Smooth muscle cell (in vitro differentiated cells): ENCODE data around the gene POLD2. TPM values are rescaled to one million over a fixed set of nuclear protein-coding genes. Genes with fewer than 3 reads are reported as not detected.

ENCODE experiments used
- DNase-seq: peaks from one replicate; lab custom pipeline; 2025; ENCODE audit not compliant: unreplicated experiment; lab: John Stamatoyannopoulos, UW
- H2AFZ ChIP-seq: fragments of 200-600 bp; sonication (generic); 2 replicates; pipeline ENCODE4 v1.6.0; 2016; ENCODE audit warnings: antibody characterized with exemption, low read depth, mild to moderate bottlenecking
- H3F3A ChIP-seq: fragments of 200-600 bp; sonication (generic); 2 replicates; pipeline ENCODE4 v1.6.0; 2017; ENCODE audit warnings: antibody characterized with exemption, low read depth
- H3K27ac ChIP-seq: fragments of 200-600 bp; sonication (generic); 2 replicates; pipeline ENCODE4 v1.5.1; 2016; ENCODE audit warnings: low read depth, mild to moderate bottlenecking
- H3K27me3 ChIP-seq: fragments of 200-600 bp; sonication (generic); 2 replicates; pipeline ENCODE4 v1.6.1; 2016; ENCODE audit warnings: low read depth, mild to moderate bottlenecking
- H3K36me3 ChIP-seq: fragments of 200-600 bp; sonication (generic); 2 replicates; pipeline ENCODE4 v1.5.1; 2016; ENCODE audit warnings: low read depth
- H3K4me1 ChIP-seq: fragments of 200-600 bp; sonication (generic); 2 replicates; pipeline ENCODE4 v1.5.1; 2016; ENCODE audit warnings: low read depth
- H3K4me2 ChIP-seq: fragments of 200-600 bp; sonication (generic); 2 replicates; pipeline ENCODE4 v1.6.0; 2016; ENCODE audit warnings: mild to moderate bottlenecking
- H3K4me3 ChIP-seq: fragments of 200-600 bp; sonication (generic); 2 replicates; pipeline ENCODE4 v1.5.1; 2016; ENCODE audit warnings: mild to moderate bottlenecking
- H3K79me2 ChIP-seq: fragments of 200-600 bp; sonication (generic); 2 replicates; pipeline ENCODE4 v1.6.0; 2016; ENCODE audit warnings: low read depth, mild to moderate bottlenecking
- H3K9ac ChIP-seq: fragments of 200-600 bp; sonication (generic); 2 replicates; pipeline ENCODE4 v1.6.0; 2016; ENCODE audit warnings: low read depth
- H3K9me3 ChIP-seq: fragments of 200-600 bp; sonication (generic); replicated peaks from 2 replicates; pipeline ENCODE4 v1.5.1; 2016; ENCODE audit warnings: low read depth
- H4K20me1 ChIP-seq: fragments of 200-600 bp; sonication (generic); 2 replicates; pipeline ENCODE4 v1.6.0; 2016; ENCODE audit warnings: low read depth
- CTCF ChIP-seq: fragments of 200-600 bp; sonication (generic); IDR thresholded peaks from 2 replicates; pipeline ENCODE4 v1.5.1; 2017; ENCODE audit warnings: borderline replicate concordance, mild to moderate bottlenecking, antibody characterized with exemption; ENCODE audit not compliant: insufficient read depth, poor library complexity, severe bottlenecking
- WGBS: methylation state at CpG from one replicate; pipeline ENCODE4 v1.1.7; 2016; ENCODE audit warnings: low lambda C conversion rate; 5-methylcytosine and 5-hydroxymethylcytosine counted together
- polyA plus RNA-seq: library from polyadenylated mRNA; unstranded; fragments of >200 nt; fragmentation: Nextera tagmentation; extraction: Ambion mirVana; gene quantifications from 2 replicates; pipeline ENCODE4 v1.2.1, GENCODE V29; 2016
- total RNA-seq: library from RNA; depleted of rRNA; stranded (reverse); fragments of >200 nt; gene quantifications from 2 replicates; pipeline ENCODE4 v1.2.3, GENCODE V29; 2014

POLD2 gene
- total and polyA plus RNA-seq, 2 experiments from 2014 or later = 45.5 to 151 TPM

- Histone ChIP-seq H3K9ac (no peak overlapping the region), H3K27me3 (peaks cover 7% of the 10 kb centered on the region), H3K79me2 (no peaks in the 10 kb centered on the region), H3K9me3 (no peaks in the 10 kb centered on the region), H3K4me2 (no peak overlapping the region), H3K4me3 (no peak overlapping the region), H4K20me1 (no peaks in the 10 kb centered on the region), H3K36me3 (no peaks in the 10 kb centered on the region), H3K4me1 (peaks cover 9% of the 10 kb centered on the region), H2AFZ (no peak overlapping the region), H3K27ac (no peak overlapping the region), H3F3A (no peaks in the 10 kb centered on the region)
- WGBS = 92% methylated on average over 6 of the region's 6 CpGs
- DNase-seq = no peak
- no peak for TF ChIP-seq CTCF
These were observed 20.4 kb upstream of the POLD2 start for GRCh38 chr7:44143646-44144250.

DNA sequence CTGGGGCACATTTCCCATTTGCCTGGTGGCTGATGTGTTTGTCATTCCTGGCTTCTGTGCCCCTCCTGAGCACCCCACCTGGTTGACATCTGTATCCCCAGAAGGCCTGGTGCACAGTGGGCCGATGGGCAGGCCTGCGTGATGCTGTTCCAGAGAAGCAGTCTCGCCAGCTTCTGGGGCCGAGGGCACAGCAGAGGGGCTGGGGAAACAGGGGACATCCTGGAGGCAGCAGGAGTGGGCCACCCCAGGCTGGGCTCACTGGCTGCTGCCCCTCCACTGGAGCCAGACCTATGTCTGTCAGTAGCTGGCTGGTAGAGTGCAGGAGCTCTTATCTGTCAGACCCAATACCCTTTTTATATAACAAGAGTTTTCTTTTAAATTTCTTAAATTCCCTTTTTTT is 18.7 kb upstream of the POLD2 start:
- Histone ChIP-seq H3F3A (no peaks in the 10 kb centered on the region), H3K9ac (no peak overlapping the region), H3K27me3 (peaks cover 7% of the 10 kb centered on the region), H3K79me2 (no peaks in the 10 kb centered on the region), H2AFZ (no peak overlapping the region), H3K4me2 (no peak overlapping the region), H3K9me3 (no peaks in the 10 kb centered on the region), H3K4me1 (peaks cover 9% of the 10 kb centered on the region), H3K4me3 (no peak overlapping the region), H3K36me3 (no peaks in the 10 kb centered on the region), H3K27ac (no peak overlapping the region), H4K20me1 (no peaks in the 10 kb centered on the region)
- DNase-seq = no peak
- WGBS = 100% methylated on average over 4 of the region's 4 CpGs
- no peak for TF ChIP-seq CTCF

- WGBS = 60% methylated on average over 6 of the region's 6 CpGs
These were observed 18.0 kb upstream of the POLD2 start, which contains the start of gene MYL7 for GRCh38 chr7:44141221-44141850. Gene MYL7 (minus strand): TSS chr7:44141332. CDS start chr7:44141305, 27 bp downstream.

More at GRCh38 chr7:44141221-44141850, 18.0 kb upstream of the POLD2 start, which contains the start of gene MYL7:
- Histone ChIP-seq H3K4me2 (no peak within 1 kb of the TSS), H2AFZ (no peak within 1 kb of the TSS), H3K27ac (no peak within 1 kb of the TSS), H3K36me3 (no peaks in the 10 kb centered on the region), H3K4me3 (no peak within 1 kb of the TSS), H3K79me2 (no peaks in the 10 kb centered on the region), H3K4me1 (peaks cover 9% of the 10 kb centered on the region), H3K27me3 (peaks cover 7% of the 10 kb centered on the region), H3F3A (no peaks in the 10 kb centered on the region), H4K20me1 (no peaks in the 10 kb centered on the region), H3K9me3 (no peaks in the 10 kb centered on the region), H3K9ac (no peak within 1 kb of the TSS)
- DNase-seq = no peak
- no peak for TF ChIP-seq CTCF
